Mesodermal cell (in vitro differentiated cells): ENCODE measurements around the gene WNT9B.
"Not testable (repeated sequence)": the region's sequence is repeated elsewhere in the genome, so short reads cannot be mapped to it uniquely, and the experiment has no call there.

Experiments
- H3K27ac ChIP-seq: 2 replicates; pipeline ENCODE4 v1.7.0; 2013; ENCODE audit warnings: mild to moderate bottlenecking, low read depth, low read length, moderate library complexity; ENCODE audit not compliant: severe bottlenecking
- H3K36me3 ChIP-seq: 2 replicates; pipeline ENCODE4 v1.7.1; 2013; ENCODE audit warnings: mild to moderate bottlenecking, low read length, moderate library complexity; ENCODE audit not compliant: control insufficient read depth, insufficient read depth
- H3K4me1 ChIP-seq: one replicate; pipeline ENCODE4 v1.7.1; 2013; ENCODE audit warnings: mild to moderate bottlenecking, low read length; ENCODE audit not compliant: insufficient read depth, control insufficient read depth, poor library complexity, severe bottlenecking
- H3K4me3 ChIP-seq: 2 replicates; pipeline ENCODE4 v1.7.0; 2013; ENCODE audit warnings: low read length, control low read depth, mild to moderate bottlenecking; ENCODE audit not compliant: insufficient read depth, poor library complexity, severe bottlenecking; ENCODE audit errors: extremely low read depth
- H3K9me3 ChIP-seq: 2 replicates; pipeline ENCODE4 v1.7.1; 2013; ENCODE audit warnings: mild to moderate bottlenecking, low read length, moderate library complexity; ENCODE audit not compliant: control insufficient read depth
- WGBS, 2 experiments: methylation state at CpG; one replicate each; pipeline ENCODE4 v1.1.5; 2013; ENCODE audit warnings: missing lambda C conversion rate in 2 of 2; ENCODE audit not compliant: insufficient coverage in 2 of 2; 5-methylcytosine and 5-hydroxymethylcytosine counted together

The WNT9B gene

GRCh38 chr17:46837521-46837920 lies 13.9 kb upstream of the WNT9B start:
- Histone ChIP-seq H3K4me3 (no peak overlapping the region), H3K9me3 (no peaks in the 10 kb centered on the region), H3K4me1 (peaks cover 8% of the 10 kb centered on the region), H3K27ac (no peak overlapping the region), H3K36me3 (no peaks in the 10 kb centered on the region)
- WGBS, 2 experiments: 82 to 94% methylated on average over 4 of the region's 4 CpGs

- 100% methylated on average over 2 of the region's 5 CpGs for WGBS, 2 experiments
- Histone ChIP-seq H3K4me1 (no peaks in the 10 kb centered on the region), H3K27ac (no peak overlapping the region), H3K4me3 (no peak overlapping the region), H3K36me3 (no peaks in the 10 kb centered on the region), H3K9me3 (peaks cover 5% of the 10 kb centered on the region)
Measured at GRCh38 chr17:46839211-46839610, 12.2 kb upstream of the WNT9B start.

GRCh38 chr17:46840596-46840995 lies 10.8 kb upstream of the WNT9B start:
- WGBS, 2 experiments: 80% methylated on average over 1 of the region's 3 CpGs
- H3K4me1 ChIP-seq, H3K36me3 ChIP-seq, H3K9me3 ChIP-seq, H3K4me3 ChIP-seq, H3K27ac ChIP-seq: not testable (repeated sequence)

- WGBS, 2 experiments: 31 to 32% methylated on average over 22 to 24 of the region's 43 CpGs
- peaks cover 5% of the 10 kb centered on the region for H3K9me3 ChIP-seq
- no peak overlapping the region for H3K4me3 ChIP-seq
- H3K27ac ChIP-seq: no peak overlapping the region
- no peaks in the 10 kb centered on the region for H3K4me1 ChIP-seq
- H3K36me3 ChIP-seq: no peaks in the 10 kb centered on the region
Measured at GRCh38 chr17:46841561-46842379, 9.6 kb upstream of the WNT9B start.

- Histone ChIP-seq H3K27ac (no peak overlapping the region), H3K36me3 (no peaks in the 10 kb centered on the region), H3K4me1 (no peaks in the 10 kb centered on the region), H3K4me3 (no peak overlapping the region), H3K9me3 (peaks cover 5% of the 10 kb centered on the region)
- WGBS, 2 experiments: 100% methylated on average over 2 of the region's 3 CpGs; no CpG with 5 or more reads in 1 of the 2 experiments
Measured at GRCh38 chr17:46842835-46843234, 8.5 kb upstream of the WNT9B start.

GRCh38 chr17:46847204-46848191 lies 3.9 kb upstream of the WNT9B start:
- Histone ChIP-seq H3K4me1 (no peaks in the 10 kb centered on the region), H3K4me3 (no peak overlapping the region), H3K36me3 (no peaks in the 10 kb centered on the region), H3K9me3 (peaks cover 5% of the 10 kb centered on the region), H3K27ac (no peak overlapping the region)
- WGBS, 2 experiments: 84 to 90% methylated on average over 5 to 6 of the region's 8 CpGs

- peaks cover 4% of the 10 kb centered on the region for H3K4me1 ChIP-seq
- H3K9me3 ChIP-seq: no peaks in the 10 kb centered on the region
- H3K27ac ChIP-seq: no peak overlapping the region
- H3K36me3 ChIP-seq: no peaks in the 10 kb centered on the region
- WGBS, 2 experiments: 79 to 88% methylated on average over 2 of the region's 6 CpGs
- no peak overlapping the region for H3K4me3 ChIP-seq
Measured at GRCh38 chr17:46848534-46848933, 2.8 kb upstream of the WNT9B start.

GRCh38 chr17:46850688-46851028 lies 725 bp upstream of the WNT9B start:
- WGBS, 2 experiments: 26 to 50% methylated on average over 10 to 13 of the region's 13 CpGs
- H3K36me3 ChIP-seq: no peaks in the 10 kb centered on the region
- no peak overlapping the region for H3K4me3 ChIP-seq
- no peaks in the 10 kb centered on the region for H3K9me3 ChIP-seq
- no peak overlapping the region for H3K27ac ChIP-seq
- peaks cover 10% of the 10 kb centered on the region for H3K4me1 ChIP-seq

- Histone ChIP-seq H3K4me1 (peaks cover 10% of the 10 kb centered on the region), H3K4me3 (no peak overlapping the region), H3K27ac (no peak overlapping the region), H3K9me3 (no peaks in the 10 kb centered on the region), H3K36me3 (no peaks in the 10 kb centered on the region)
- 69 to 73% methylated on average over 3 to 4 of the region's 6 CpGs for WGBS, 2 experiments
Measured at GRCh38 chr17:46853896-46854444, 2.6 kb downstream of the WNT9B start.

GRCh38 chr17:46854515-46854914 lies 3.1 kb downstream of the WNT9B start:
- Histone ChIP-seq H3K4me3 (no peak overlapping the region), H3K4me1 (peaks cover 10% of the 10 kb centered on the region), H3K9me3 (no peaks in the 10 kb centered on the region), H3K36me3 (no peaks in the 10 kb centered on the region), H3K27ac (no peak overlapping the region)
- 80% methylated on average over 1 of the region's 3 CpGs; no CpG with 5 or more reads in 1 of the 2 experiments for WGBS, 2 experiments
